Measurements from ENCODE around the gene CRB2.
A peak's percentile ranks its signal among the peaks of the same experiment; 100 is the strongest.

CRB2 gene

GRCh38 chr9:123361086-123361730 lies 5.2 kb downstream of the CRB2 start:
- Mint-ChIP-seq H3K4me3 (no peak overlapping the region), H3K9me3 (no peaks in the 10 kb centered on the region), H3K27ac (no peak overlapping the region), H3K27me3 (ENCODE audit: low read depth) (no peaks in the 10 kb centered on the region), H3K4me1 (ENCODE audit: low read depth) (peaks cover 11% of the 10 kb centered on the region), H3K36me3 (ENCODE audit: low read depth) (no peaks in the 10 kb centered on the region)

- no peaks in the 10 kb centered on the region for H3K36me3 Mint-ChIP-seq (ENCODE audit: low read depth)
- no peak overlapping the region for H3K4me3 Mint-ChIP-seq
- no peaks in the 10 kb centered on the region for H3K27me3 Mint-ChIP-seq (ENCODE audit: low read depth)
- H3K27ac Mint-ChIP-seq: peak overlapping the region; percentile 43
- H3K9me3 Mint-ChIP-seq: no peaks in the 10 kb centered on the region
- peaks cover 11% of the 10 kb centered on the region for H3K4me1 Mint-ChIP-seq (ENCODE audit: low read depth)
Measured at GRCh38 chr9:123361731-123362510, 5.9 kb downstream of the CRB2 start.

- Mint-ChIP-seq H3K36me3 (ENCODE audit: low read depth) (no peaks in the 10 kb centered on the region), H3K4me1 (ENCODE audit: low read depth) (peaks cover 11% of the 10 kb centered on the region), H3K4me3 (no peak overlapping the region), H3K27ac (no peak overlapping the region), H3K9me3 (no peaks in the 10 kb centered on the region), H3K27me3 (ENCODE audit: low read depth) (no peaks in the 10 kb centered on the region)
Measured at GRCh38 chr9:123362856-123363255, 6.9 kb downstream of the CRB2 start.

GRCh38 chr9:123364241-123364824 lies 8.3 kb downstream of the CRB2 start:
- no peaks in the 10 kb centered on the region for H3K36me3 Mint-ChIP-seq (ENCODE audit: low read depth)
- H3K4me3 Mint-ChIP-seq: no peak overlapping the region
- H3K27me3 Mint-ChIP-seq (ENCODE audit: low read depth): peaks cover under 1% of the 10 kb centered on the region
- peaks cover 6% of the 10 kb centered on the region for H3K4me1 Mint-ChIP-seq (ENCODE audit: low read depth)
- no peak overlapping the region for H3K27ac Mint-ChIP-seq
- H3K9me3 Mint-ChIP-seq: no peaks in the 10 kb centered on the region

- Mint-ChIP-seq H3K36me3 (ENCODE audit: low read depth) (no peaks in the 10 kb centered on the region), H3K4me3 (no peak overlapping the region), H3K27ac (no peak overlapping the region), H3K9me3 (no peaks in the 10 kb centered on the region), H3K27me3 (ENCODE audit: low read depth) (peaks cover 5% of the 10 kb centered on the region), H3K4me1 (ENCODE audit: low read depth) (no peaks in the 10 kb centered on the region)
Measured at GRCh38 chr9:123365287-123365880, 9.4 kb downstream of the CRB2 start.

- Mint-ChIP-seq H3K27ac (no peak overlapping the region), H3K9me3 (no peaks in the 10 kb centered on the region), H3K4me1 (ENCODE audit: low read depth) (no peaks in the 10 kb centered on the region), H3K4me3 (no peak overlapping the region), H3K36me3 (ENCODE audit: low read depth) (no peaks in the 10 kb centered on the region), H3K27me3 (ENCODE audit: low read depth) (peaks cover 5% of the 10 kb centered on the region)
Measured at GRCh38 chr9:123365881-123366528, 10.0 kb downstream of the CRB2 start.

- peaks cover 3% of the 10 kb centered on the region for H3K4me1 Mint-ChIP-seq (ENCODE audit: low read depth)
- H3K9me3 Mint-ChIP-seq: no peaks in the 10 kb centered on the region
- no peak overlapping the region for H3K4me3 Mint-ChIP-seq
- H3K27me3 Mint-ChIP-seq (ENCODE audit: low read depth): peaks cover 18% of the 10 kb centered on the region
- H3K27ac Mint-ChIP-seq: no peak overlapping the region
- no peaks in the 10 kb centered on the region for H3K36me3 Mint-ChIP-seq (ENCODE audit: low read depth)
Measured at GRCh38 chr9:123368023-123368422, 12.0 kb downstream of the CRB2 start.

GRCh38 chr9:123368536-123369153 lies 12.6 kb downstream of the CRB2 start:
- no peaks in the 10 kb centered on the region for H3K36me3 Mint-ChIP-seq (ENCODE audit: low read depth)
- no peak overlapping the region for H3K4me3 Mint-ChIP-seq
- H3K27me3 Mint-ChIP-seq (ENCODE audit: low read depth): peaks cover 18% of the 10 kb centered on the region
- H3K9me3 Mint-ChIP-seq: no peaks in the 10 kb centered on the region
- peaks cover 3% of the 10 kb centered on the region for H3K4me1 Mint-ChIP-seq (ENCODE audit: low read depth)
- no peak overlapping the region for H3K27ac Mint-ChIP-seq

- H3K36me3 Mint-ChIP-seq (ENCODE audit: low read depth): no peaks in the 10 kb centered on the region
- peaks cover 24% of the 10 kb centered on the region for H3K27me3 Mint-ChIP-seq (ENCODE audit: low read depth)
- peaks cover 3% of the 10 kb centered on the region for H3K4me1 Mint-ChIP-seq (ENCODE audit: low read depth)
- no peak overlapping the region for H3K27ac Mint-ChIP-seq
- no peaks in the 10 kb centered on the region for H3K9me3 Mint-ChIP-seq
- no peak overlapping the region for H3K4me3 Mint-ChIP-seq
Measured at GRCh38 chr9:123369296-123369695, 13.3 kb downstream of the CRB2 start.

- no peak overlapping the region for H3K4me3 Mint-ChIP-seq
- no peak overlapping the region for H3K27ac Mint-ChIP-seq
- H3K36me3 Mint-ChIP-seq (ENCODE audit: low read depth): no peaks in the 10 kb centered on the region
- no peaks in the 10 kb centered on the region for H3K9me3 Mint-ChIP-seq
- peaks cover 3% of the 10 kb centered on the region for H3K4me1 Mint-ChIP-seq (ENCODE audit: low read depth)
- H3K27me3 Mint-ChIP-seq (ENCODE audit: low read depth): peaks cover 31% of the 10 kb centered on the region
Measured at GRCh38 chr9:123370108-123370507, 14.1 kb downstream of the CRB2 start.

GRCh38 chr9:123370526-123371227 lies 14.7 kb downstream of the CRB2 start:
- no peak overlapping the region for H3K27ac Mint-ChIP-seq
- H3K4me3 Mint-ChIP-seq: no peak overlapping the region
- H3K4me1 Mint-ChIP-seq (ENCODE audit: low read depth): peaks cover 3% of the 10 kb centered on the region
- no peaks in the 10 kb centered on the region for H3K36me3 Mint-ChIP-seq (ENCODE audit: low read depth)
- peaks cover 34% of the 10 kb centered on the region for H3K27me3 Mint-ChIP-seq (ENCODE audit: low read depth)
- H3K9me3 Mint-ChIP-seq: no peaks in the 10 kb centered on the region

GRCh38 chr9:123371228-123371584 lies 15.2 kb downstream of the CRB2 start:
- Mint-ChIP-seq H3K4me1 (ENCODE audit: low read depth) (peaks cover 3% of the 10 kb centered on the region), H3K4me3 (no peak overlapping the region), H3K9me3 (no peaks in the 10 kb centered on the region), H3K36me3 (ENCODE audit: low read depth) (no peaks in the 10 kb centered on the region), H3K27ac (no peak overlapping the region), H3K27me3 (ENCODE audit: low read depth) (peaks cover 34% of the 10 kb centered on the region)

- Mint-ChIP-seq H3K27ac (no peak overlapping the region), H3K4me3 (no peak overlapping the region), H3K4me1 (ENCODE audit: low read depth) (peaks cover 3% of the 10 kb centered on the region), H3K36me3 (ENCODE audit: low read depth) (no peaks in the 10 kb centered on the region), H3K27me3 (ENCODE audit: low read depth) (peaks cover 34% of the 10 kb centered on the region), H3K9me3 (no peaks in the 10 kb centered on the region)
Measured at GRCh38 chr9:123371805-123372590, 16.0 kb downstream of the CRB2 start.
